Measurements from ENCODE around the gene TGFBR2.
A peak's percentile ranks its signal among the peaks of the same experiment; 100 is the strongest.

The TGFBR2 gene

GRCh38 chr3:30638685-30639412 is 32.4 kb downstream of the TGFBR2 start:
- no peak for DNase-seq

- DNase-seq, result no peak
Measured at GRCh38 chr3:30639937-30640336, 33.5 kb downstream of the TGFBR2 start.

GRCh38 chr3:30640851-30641250 is 34.5 kb downstream of the TGFBR2 start:
- DNase-seq, result no peak

- DNase-seq, result no peak
Measured at GRCh38 chr3:30641416-30642251, 35.2 kb downstream of the TGFBR2 start.

- no peak for DNase-seq
Measured at GRCh38 chr3:30642849-30643361, 36.5 kb downstream of the TGFBR2 start.

- peak; percentile 68 for DNase-seq
Measured at GRCh38 chr3:30643763-30644462, 37.5 kb downstream of the TGFBR2 start.

GRCh38 chr3:30644615-30645014 is 38.2 kb downstream of the TGFBR2 start:
- DNase-seq, result peak; percentile 69

- DNase-seq, result no peak
Measured at GRCh38 chr3:30645077-30645476, 38.7 kb downstream of the TGFBR2 start.

- DNase-seq, result no peak
Measured at GRCh38 chr3:30646181-30646876, 39.9 kb downstream of the TGFBR2 start.

- DNase-seq, result no peak
Measured at GRCh38 chr3:30646961-30647752, 40.8 kb downstream of the TGFBR2 start.

- DNase-seq, result no peak
Measured at GRCh38 chr3:30648670-30649357, 42.4 kb downstream of the TGFBR2 start.

- no peak for DNase-seq
Measured at GRCh38 chr3:30649572-30650318, 43.3 kb downstream of the TGFBR2 start.

- DNase-seq, result no peak
Measured at GRCh38 chr3:30650348-30650995, 44.1 kb downstream of the TGFBR2 start.

- DNase-seq, result no peak
Measured at GRCh38 chr3:30654269-30654668, 47.9 kb downstream of the TGFBR2 start.

GRCh38 chr3:30655187-30655812 is 48.9 kb downstream of the TGFBR2 start:
- peak; percentile 41 for DNase-seq

GRCh38 chr3:30656624-30657141 is 50.3 kb downstream of the TGFBR2 start:
- DNase-seq, result no peak

- peak; percentile 34 for DNase-seq
Measured at GRCh38 chr3:30657914-30658313, 51.5 kb downstream of the TGFBR2 start.

GRCh38 chr3:30658328-30659052 is 52.1 kb downstream of the TGFBR2 start:
- peak; percentile 71 for DNase-seq
